IPS DF 4.7 (cell line): ENCODE results near the gene BSG.

Experiments
- DNase-seq: peaks from one replicate; pipeline ENCODE4 v3.0.0-alpha.2; 2013; ENCODE audit warnings: low spot score; ENCODE audit errors: extremely low read depth

The BSG gene

GRCh38 chr19:540867-541637 is 31.3 kb upstream of the BSG start:
- DNase-seq: no peak

- no peak for DNase-seq
These were observed 30.7 kb upstream of the BSG start for GRCh38 chr19:541699-542098.

GRCh38 chr19:542173-542866 is 30.1 kb upstream of the BSG start:
- no peak for DNase-seq

GRCh38 chr19:543910-544608 is 28.3 kb upstream of the BSG start, which contains the start of gene GZMM:
Gene GZMM, plus strand, starts transcription at chr19:544053. Its CDS starts 19 bp downstream, at chr19:544072.
- DNase-seq: no peak

- no peak for DNase-seq
These were observed 25.3 kb upstream of the BSG start for GRCh38 chr19:547117-547516.

- DNase-seq: no peak
These were observed 24.3 kb upstream of the BSG start for GRCh38 chr19:547836-548720.

GRCh38 chr19:548886-549830 is 23.2 kb upstream of the BSG start:
- DNase-seq: no peak

GRCh38 chr19:554817-555216 is 17.6 kb upstream of the BSG start:
- DNase-seq: no peak

GRCh38 chr19:555474-555808 is 17.0 kb upstream of the BSG start:
- DNase-seq: no peak

GRCh38 chr19:556611-557382 is 15.6 kb upstream of the BSG start:
- no peak for DNase-seq

- DNase-seq: no peak
These were observed 13.5 kb upstream of the BSG start for GRCh38 chr19:558770-559439.

- DNase-seq: no peak
These were observed 12.3 kb upstream of the BSG start for GRCh38 chr19:560121-560520.

- no peak for DNase-seq
These were observed 6.0 kb upstream of the BSG start for GRCh38 chr19:566403-566802.

- DNase-seq: no peak
These were observed 5.6 kb upstream of the BSG start for GRCh38 chr19:566844-567243.

- DNase-seq: no peak
These were observed 5.0 kb upstream of the BSG start for GRCh38 chr19:567296-567900.

GRCh38 chr19:570251-570686 is 2.1 kb upstream of the BSG start:
- DNase-seq: no peak

GRCh38 chr19:570937-571565 is 1.3 kb upstream of the BSG start:
- DNase-seq: no peak

- no peak for DNase-seq
These were observed 826 bp upstream of the BSG start for GRCh38 chr19:571566-571974.
